Measurements from ENCODE around the gene IER5L.

DNA sequence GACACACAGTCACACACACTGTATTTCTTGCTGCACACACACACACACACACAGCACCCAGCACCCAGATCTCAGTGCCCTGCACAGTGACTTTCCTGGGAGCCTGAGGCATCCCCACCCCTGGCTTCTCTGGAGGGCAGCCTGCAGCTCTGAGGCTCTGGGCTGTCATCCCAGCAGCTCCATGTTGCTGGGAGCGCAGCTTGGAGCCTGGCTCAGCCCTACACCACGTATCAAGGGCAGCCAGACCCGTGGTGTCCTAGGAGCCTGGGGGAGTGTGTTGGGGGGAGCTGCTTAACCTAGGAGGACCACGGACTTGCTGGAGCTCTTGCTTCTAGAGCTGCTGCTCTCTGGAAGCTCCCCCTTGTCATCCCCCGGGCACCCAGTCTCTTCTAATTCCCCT lies 5.2 kb downstream of the IER5L start:
- TF ChIP-seq, protein P1, sequence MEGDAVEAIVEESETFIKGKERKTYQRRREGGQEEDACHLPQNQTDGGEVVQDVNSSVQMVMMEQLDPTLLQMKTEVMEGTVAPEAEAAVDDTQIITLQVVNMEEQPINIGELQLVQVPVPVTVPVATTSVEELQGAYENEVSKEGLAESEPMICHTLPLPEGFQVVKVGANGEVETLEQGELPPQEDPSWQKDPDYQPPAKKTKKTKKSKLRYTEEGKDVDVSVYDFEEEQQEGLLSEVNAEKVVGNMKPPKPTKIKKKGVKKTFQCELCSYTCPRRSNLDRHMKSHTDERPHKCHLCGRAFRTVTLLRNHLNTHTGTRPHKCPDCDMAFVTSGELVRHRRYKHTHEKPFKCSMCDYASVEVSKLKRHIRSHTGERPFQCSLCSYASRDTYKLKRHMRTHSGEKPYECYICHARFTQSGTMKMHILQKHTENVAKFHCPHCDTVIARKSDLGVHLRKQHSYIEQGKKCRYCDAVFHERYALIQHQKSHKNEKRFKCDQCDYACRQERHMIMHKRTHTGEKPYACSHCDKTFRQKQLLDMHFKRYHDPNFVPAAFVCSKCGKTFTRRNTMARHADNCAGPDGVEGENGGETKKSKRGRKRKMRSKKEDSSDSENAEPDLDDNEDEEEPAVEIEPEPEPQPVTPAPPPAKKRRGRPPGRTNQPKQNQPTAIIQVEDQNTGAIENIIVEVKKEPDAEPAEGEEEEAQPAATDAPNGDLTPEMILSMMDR (IDR thresholded peaks at IDR 0.05), result no peak
- no peak for TF ChIP-seq POLR2A (IDR thresholded peaks at IDR 0.05)
